ENCODE results near the gene MYOC. TPM values are rescaled to one million over a fixed set of nuclear protein-coding genes. Genes with fewer than 3 reads are reported as not detected.

The MYOC gene
- total and polyA plus RNA-seq, 2 donors (not counting 3 experiments of a cell fraction or from before 2014, with no cell fraction given), result not detected

GRCh38 chr1:171637928-171638576 lies 14.4 kb downstream of the MYOC start:
- intact Hi-C loops (cut with micrococcal nuclease), result no loop called here
- CTCF ChIA-PET, result no interaction called here

More at GRCh38 chr1:171637928-171638576, 14.4 kb downstream of the MYOC start:
- H3K27ac ChIP-seq (ENCODE audit: insufficient read depth, low read depth, low read length), result no peak overlapping the region
- H3K9me3 ChIP-seq (replicated peaks; ENCODE audit: control insufficient read depth, insufficient read depth, low read length), result no peaks in the 10 kb centered on the region
- no peak overlapping the region for H3K9ac ChIP-seq (replicated peaks; ENCODE audit: extremely low read depth, insufficient read depth, low read length)
- no peaks in the 10 kb centered on the region for H4K20me1 ChIP-seq (replicated peaks; ENCODE audit: control insufficient read depth, extremely low read depth, insufficient read depth, low read length)
- BruUV-seq (replicated peaks), result no TSS peak
- no peak overlapping the region for H3K4me3 ChIP-seq (replicated peaks in 1 of 3; ENCODE audit: insufficient read depth in 1 of 3, low read depth in 1 of 3, low read length in 3 of 3)
- H2AFZ ChIP-seq (ENCODE audit: low read depth, low read length), result no peak overlapping the region
- H3K36me3 ChIP-seq (ENCODE audit: control insufficient read depth in 2 of 2, extremely low read depth in 1 of 2, insufficient read depth in 2 of 2, low read length in 2 of 2), result no peaks in the 10 kb centered on the region
- dilution Hi-C loops (cut with MboI; ENCODE audit: extremely low pct_ligation_motif_present, low sequenced_read_pairs), result loop anchor here (25.0 kb wide), 1 partner anchor 349 kb away; no protein-coding TSS in a partner anchor
- TF ChIP-seq POLR2AphosphoS5 (IDR thresholded peaks at IDR 0.05; ENCODE audit: insufficient read depth, low read depth, low read length) (no peak), MYC (IDR thresholded peaks at IDR 0.05; ENCODE audit: low read depth, low read length) (no peak), EZH2 (IDR thresholded peaks at IDR 0.05; ENCODE audit: borderline replicate concordance, low read depth, low read length, severe bottlenecking) (no peak), POLR2A (IDR thresholded peaks at IDR 0.05; ENCODE audit: low read depth, low read length) (no peak), JUN (IDR thresholded peaks at IDR 0.05; ENCODE audit: borderline replicate concordance, insufficient read depth, insufficient read length, low read depth) (no peak), MAX (IDR thresholded peaks at IDR 0.05; ENCODE audit: insufficient read depth, insufficient read length) (no peak), FOS (IDR thresholded peaks at IDR 0.05; ENCODE audit: borderline replicate concordance, insufficient read depth, low read length) (no peak), GATA2 (IDR thresholded peaks at IDR 0.05; ENCODE audit: insufficient read depth, insufficient read length, low read depth, low read length) (no peak)
- TF ChIP-seq, protein P1, sequence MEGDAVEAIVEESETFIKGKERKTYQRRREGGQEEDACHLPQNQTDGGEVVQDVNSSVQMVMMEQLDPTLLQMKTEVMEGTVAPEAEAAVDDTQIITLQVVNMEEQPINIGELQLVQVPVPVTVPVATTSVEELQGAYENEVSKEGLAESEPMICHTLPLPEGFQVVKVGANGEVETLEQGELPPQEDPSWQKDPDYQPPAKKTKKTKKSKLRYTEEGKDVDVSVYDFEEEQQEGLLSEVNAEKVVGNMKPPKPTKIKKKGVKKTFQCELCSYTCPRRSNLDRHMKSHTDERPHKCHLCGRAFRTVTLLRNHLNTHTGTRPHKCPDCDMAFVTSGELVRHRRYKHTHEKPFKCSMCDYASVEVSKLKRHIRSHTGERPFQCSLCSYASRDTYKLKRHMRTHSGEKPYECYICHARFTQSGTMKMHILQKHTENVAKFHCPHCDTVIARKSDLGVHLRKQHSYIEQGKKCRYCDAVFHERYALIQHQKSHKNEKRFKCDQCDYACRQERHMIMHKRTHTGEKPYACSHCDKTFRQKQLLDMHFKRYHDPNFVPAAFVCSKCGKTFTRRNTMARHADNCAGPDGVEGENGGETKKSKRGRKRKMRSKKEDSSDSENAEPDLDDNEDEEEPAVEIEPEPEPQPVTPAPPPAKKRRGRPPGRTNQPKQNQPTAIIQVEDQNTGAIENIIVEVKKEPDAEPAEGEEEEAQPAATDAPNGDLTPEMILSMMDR (IDR thresholded peaks at IDR 0.05; ENCODE audit: extremely low read depth in 1 of 2, insufficient read depth in 1 of 2, low read depth in 1 of 2, low read length in 2 of 2), result no peak
- POLR2A ChIA-PET, result no interaction called here
- no peak for FAIRE-seq
- no peaks in the 10 kb centered on the region for H3K9me1 ChIP-seq (replicated peaks; ENCODE audit: control insufficient read depth, extremely low read depth, insufficient read depth, low read length)
- no peaks in the 10 kb centered on the region for H3K79me2 ChIP-seq (ENCODE audit: control insufficient read depth, insufficient read depth, low read length)
- no peak overlapping the region for H3K4me2 ChIP-seq (ENCODE audit: insufficient read depth, low read length)
- DNase-seq (ENCODE audit: low read depth, low spot score), result no peak
- no peaks in the 10 kb centered on the region for H3K4me1 ChIP-seq (ENCODE audit: control insufficient read depth, extremely low read depth, insufficient read depth, low read length)
- H3K27me3 ChIP-seq (ENCODE audit: control insufficient read depth in 2 of 2, insufficient read depth in 2 of 2, low read length in 2 of 2), result peaks cover 0 to 2% of the 10 kb centered on the region in 2 experiments
